GM19452 (cell line): Measurements from ENCODE around the gene FCN1.

Experiments used
- ATAC-seq: cut with Tn5 transposase; IDR thresholded peaks from one replicate; pipeline ENCODE4 v1.9.1; 2021; ENCODE audit not compliant: unreplicated experiment

Gene FCN1

DNA sequence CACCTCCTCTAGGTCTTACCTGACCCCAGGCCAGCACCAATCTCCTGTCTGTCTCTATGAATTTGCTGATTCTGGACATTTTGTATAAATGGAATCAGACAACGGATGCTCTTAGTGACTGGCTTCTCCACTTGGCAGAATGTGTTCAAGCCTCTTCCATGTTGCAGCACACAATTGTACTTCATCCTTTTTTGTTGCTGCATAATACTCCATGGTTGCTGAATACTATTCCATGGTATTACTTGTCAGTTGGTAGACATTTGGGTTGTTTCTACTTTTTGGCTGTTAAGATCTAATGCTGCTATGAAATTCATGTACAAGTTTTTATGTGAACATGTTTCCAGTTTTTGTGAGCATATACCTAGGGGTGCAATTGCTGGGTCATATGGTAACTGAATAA lies 34.3 kb upstream of the FCN1 start:
- ATAC-seq: no peak

DNA sequence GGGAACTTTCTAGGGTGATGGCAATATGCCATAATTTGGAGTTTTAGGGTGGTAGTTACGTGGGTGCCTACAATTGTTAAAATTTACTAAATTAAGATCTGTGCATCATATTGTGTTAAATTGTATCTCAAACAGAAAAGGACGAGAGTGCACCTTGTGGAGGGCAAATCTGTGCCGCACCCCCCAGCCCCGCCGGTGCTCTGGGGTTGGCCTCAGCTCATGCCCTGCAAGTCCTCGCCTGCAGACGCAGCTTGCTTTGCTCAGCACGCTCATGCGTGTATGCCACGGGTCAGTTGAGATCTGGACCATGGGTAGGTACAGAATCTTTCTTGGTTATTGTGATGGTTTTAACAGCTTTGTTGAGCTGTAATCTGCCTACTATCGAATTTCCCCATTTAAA lies 33.7 kb upstream of the FCN1 start:
- no peak for ATAC-seq

DNA sequence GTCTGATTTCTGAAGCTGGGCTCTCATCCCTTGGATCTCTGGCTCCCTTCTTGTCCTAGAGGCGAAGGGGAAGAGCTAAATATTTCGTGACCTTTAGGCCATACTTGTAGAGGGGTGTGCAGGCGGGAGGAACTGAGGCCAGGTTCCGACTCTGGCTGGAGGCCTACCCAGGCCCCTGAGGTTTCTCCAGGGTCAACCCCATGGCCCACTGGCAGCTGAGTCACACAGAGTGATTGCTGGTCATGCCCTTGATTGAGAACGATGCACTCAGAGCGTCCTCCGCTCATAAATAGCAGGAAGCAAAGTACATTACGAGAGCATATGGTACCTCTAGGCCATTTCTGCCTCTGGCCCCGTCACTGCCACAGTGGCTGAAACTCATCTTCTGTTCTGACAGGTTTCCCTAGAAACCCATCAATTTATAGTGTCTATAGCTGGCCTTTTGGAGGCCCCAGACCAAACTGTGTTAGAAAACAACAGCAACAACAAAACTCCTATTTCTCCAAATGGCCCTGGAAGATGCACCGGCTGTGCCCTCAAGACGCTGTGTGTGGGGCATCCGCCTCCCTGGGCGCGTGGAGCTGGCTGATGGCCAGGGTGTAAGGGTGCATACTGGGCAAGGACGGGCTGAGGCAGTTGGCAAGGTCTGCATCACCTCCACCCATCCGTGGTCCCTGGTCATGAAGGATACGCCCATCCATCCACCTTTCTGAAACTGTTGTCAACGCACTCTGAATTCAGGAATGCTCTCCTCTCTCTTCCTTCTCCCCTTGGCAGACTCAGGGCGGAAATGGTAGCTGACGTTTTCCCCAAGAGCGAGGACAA lies 32.9 kb upstream of the FCN1 start:
- no peak for ATAC-seq

DNA sequence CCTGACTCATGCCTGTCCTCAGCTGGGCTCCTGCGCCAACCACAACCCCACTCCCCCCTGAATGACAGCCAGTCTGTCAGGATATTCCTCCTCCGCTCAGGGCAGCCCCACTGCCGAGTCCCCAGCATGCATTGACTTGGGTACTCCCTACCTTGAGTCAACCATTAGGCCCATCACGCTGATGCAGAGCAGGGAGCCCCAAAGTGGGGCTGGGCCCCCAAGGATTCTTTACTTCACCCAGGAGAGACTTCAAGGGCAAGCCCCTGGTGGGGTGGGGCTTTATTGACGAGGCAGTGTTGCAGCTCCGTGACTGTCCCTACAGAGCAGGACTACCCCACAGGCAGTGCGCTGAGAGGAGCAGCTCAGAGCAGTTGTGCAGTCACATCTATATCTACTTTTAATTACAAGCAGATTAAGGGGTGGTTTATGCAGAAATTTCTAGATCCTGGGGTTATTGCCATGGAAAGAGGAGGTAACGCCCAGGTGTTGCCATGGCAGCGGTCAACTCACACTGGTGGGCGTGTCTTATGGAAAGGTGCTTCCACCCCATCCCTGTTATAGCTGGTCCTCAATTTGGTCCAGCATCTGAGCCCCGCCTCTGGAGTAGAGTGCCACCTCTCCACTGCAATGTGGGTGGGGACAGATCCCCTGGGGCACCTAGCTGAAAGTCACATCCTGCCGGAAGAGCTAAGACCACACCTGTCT lies 32.1 kb upstream of the FCN1 start:
- no peak for ATAC-seq

DNA sequence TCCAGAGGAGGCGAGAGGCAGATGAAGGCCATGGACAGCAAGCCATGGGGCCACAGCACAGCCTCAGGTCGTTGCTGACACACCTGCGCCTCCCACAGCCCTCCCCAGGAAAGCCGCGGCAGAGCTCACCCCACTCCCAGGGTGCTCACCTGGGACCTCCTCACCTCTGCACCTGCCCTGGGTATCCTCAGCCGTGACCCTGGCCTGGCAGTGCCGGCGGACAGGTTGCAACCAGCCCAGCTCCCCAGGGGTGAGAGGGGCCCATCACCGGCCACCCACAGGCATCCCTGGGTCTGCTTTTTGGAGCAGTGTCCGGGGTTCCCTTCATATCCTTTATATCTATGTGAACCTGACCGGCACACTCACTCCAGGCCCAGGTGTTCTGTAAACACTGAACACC lies 30.4 kb upstream of the FCN1 start:
- no peak for ATAC-seq

DNA sequence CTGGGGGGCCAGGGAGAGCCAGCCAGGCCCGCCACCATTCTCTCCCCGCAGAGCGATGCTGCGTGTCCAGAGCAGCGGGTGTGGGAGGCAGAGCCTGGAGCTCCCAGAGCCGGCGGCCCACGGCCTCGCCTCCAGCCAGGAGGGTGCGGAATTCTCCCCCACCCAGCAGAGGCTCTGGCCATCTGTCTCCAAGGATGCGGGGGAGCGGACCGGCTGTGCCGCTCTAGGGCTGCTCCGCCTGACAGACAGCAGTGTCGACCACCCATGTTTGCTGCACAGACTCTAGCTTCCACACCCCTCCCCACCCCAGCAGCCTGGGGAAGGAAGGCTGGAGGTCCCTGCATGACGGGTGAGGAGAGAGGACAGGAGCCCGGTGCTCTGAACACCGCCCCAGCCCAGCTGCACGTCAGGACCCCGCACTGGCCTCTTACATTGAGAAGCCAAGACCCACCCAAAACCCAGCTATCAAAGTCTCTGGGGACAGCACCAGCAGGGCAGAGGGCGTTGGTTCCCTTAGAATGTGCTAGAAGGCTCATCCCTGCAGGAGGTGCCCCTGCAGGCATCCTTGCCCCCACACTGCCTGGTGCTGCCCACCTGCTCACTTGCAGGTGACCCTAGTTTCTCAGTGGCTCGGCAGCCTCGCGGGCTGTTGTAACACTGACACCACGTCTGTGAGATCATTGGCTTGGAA lies 29.7 kb upstream of the FCN1 start:
- ATAC-seq: no peak

DNA sequence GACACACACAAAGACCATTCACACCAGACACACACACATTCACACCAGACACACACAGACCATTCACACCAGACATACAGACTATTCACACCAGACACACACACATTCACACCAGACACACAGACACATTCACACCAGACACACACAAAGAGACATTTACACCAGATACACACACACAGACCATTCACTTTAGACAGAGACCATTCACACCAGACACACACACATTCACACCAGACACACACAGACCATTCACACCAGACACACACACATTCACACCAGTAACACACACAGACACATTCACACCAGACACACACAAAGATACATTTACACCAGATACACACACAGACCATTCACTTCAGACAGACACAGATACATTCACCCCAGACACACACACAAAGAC lies 29.0 kb upstream of the FCN1 start:
- ATAC-seq: no peak

DNA sequence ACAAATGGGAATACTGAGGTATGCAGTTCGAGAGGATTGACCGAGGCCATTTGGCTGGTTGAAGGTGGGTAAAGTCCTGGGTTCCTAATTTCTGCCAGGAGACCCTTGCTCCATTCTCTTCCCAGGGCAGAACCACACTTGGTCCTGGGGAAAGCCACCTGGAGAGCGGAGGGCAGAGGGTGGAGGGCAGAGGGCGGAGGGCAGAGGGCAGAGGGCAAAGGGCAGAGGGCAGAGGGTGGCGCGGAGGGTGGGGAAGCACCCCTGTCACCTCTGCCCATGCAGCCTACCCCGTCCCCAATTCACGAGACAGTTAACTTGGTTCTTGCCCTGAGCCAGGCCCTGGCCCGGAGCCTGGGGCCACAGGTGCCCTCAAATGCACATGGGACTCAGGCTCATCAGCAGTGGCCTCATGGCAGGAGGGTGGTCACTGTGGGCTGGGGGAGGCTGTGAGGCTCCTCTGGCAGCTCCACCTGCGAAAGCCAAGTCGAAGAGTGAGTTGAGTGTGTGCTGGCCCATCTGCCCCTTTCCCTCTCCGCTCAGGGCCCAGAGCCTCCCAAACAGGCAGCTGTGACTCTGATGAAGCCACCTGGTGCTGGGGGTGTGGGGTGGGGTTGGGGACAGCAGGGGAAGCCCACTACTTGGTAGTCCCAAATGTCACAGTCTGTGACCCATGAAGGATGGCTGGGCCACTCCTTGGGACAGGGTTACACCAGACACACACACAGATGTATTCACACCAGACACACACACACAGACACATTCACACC lies 28.0 kb upstream of the FCN1 start:
- no peak for ATAC-seq

DNA sequence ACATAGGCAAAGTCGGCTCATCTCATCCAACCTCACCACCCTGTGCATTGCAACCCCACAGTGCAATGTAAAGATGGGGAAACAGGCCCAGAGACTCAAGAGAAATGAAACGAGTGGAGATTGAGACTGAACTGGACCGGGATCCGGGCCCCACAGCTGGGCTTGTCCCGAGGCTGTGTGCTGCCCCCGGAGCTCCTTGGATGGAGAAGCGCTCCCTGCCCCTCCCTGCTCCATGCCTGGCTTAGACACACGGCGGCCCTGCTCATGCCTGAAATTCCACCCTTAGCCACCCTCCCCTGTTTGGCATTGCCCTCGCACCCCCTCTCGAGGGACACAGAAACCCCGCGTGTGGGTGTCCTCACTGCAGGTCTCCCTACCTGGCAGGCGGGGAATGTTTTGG lies 27.2 kb upstream of the FCN1 start:
- ATAC-seq: no peak

DNA sequence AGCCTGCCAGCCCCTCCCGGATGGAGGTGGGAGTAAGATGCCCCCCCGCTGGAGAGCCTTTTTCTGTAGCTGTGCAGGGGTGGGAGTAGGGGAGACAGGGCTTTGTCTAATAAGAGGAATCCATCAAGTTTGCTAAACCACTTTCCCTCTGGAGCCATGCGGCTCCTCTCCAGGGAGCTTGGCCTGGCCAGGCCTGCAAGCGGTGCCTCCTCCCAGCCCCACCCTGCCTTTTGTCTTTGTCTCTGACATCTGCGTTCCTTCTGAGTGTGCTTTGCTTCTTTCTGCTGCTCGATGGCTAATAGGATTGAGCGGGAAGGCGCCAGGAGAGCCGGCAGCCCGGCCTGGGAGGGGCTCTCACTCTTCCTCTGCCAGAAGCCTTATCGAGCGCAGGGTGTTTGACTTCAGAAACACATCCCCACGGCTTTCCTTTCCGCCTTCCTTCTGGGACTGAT lies 26.7 kb upstream of the FCN1 start:
- ATAC-seq: no peak

DNA sequence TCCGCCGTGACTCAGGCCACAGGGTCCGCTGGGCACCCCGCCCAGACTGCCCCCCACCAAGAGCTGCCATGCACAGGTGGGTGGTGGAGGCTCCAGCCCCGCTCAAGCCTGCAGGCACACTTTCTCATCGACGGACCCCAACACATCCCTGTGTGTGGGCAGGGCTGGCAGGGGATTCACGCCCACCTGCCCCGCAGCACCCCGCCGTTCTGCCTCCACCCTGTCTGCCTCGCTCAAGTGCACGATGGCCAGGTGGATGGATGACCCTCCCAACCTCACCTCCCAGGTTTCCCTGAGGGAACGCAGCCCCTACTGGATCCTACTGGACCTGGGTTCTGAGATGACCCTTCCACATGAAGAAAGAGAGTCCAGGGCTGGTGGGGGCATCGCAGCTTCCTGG lies 26.1 kb upstream of the FCN1 start:
- ATAC-seq: no peak

DNA sequence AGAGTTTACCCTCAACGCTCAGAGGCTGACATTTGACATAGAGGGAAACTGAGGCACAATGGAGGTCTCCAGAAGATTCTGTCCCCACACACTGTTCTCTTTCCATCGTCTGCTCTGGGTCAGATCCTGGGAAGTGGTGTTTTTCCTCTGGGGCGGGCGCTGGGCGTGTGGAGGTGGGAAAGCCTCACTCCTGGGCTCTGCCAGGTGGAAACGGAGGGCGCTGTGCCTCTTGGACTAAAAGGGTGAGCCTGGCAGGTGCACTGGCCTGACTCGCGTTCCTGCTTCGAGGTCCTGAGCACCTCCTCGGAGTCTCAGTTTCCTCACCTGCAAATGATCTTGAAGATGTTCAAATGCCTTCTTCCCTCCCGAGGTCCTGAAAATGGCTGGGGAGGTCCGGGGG lies 25.7 kb upstream of the FCN1 start:
- ATAC-seq: no peak

DNA sequence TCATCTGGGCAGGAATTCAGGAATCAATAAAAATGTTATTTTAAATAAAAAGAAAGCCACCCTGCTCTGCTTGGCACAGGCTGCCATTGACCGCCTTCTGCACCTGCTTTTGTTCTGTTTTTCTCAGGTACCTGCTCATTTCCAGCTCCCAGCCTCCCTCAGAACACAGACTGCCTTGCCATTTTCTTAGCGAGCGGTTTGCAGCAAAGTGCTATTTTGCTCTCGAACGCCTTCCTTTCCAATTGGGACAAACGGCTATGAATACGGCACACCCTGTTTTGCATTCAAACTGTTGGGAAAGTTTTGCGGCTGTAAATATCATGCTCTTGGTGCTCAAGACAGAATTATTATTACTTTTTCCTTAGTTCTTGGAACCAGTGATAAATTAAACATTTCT lies 25.1 kb upstream of the FCN1 start:
- no peak for ATAC-seq

DNA sequence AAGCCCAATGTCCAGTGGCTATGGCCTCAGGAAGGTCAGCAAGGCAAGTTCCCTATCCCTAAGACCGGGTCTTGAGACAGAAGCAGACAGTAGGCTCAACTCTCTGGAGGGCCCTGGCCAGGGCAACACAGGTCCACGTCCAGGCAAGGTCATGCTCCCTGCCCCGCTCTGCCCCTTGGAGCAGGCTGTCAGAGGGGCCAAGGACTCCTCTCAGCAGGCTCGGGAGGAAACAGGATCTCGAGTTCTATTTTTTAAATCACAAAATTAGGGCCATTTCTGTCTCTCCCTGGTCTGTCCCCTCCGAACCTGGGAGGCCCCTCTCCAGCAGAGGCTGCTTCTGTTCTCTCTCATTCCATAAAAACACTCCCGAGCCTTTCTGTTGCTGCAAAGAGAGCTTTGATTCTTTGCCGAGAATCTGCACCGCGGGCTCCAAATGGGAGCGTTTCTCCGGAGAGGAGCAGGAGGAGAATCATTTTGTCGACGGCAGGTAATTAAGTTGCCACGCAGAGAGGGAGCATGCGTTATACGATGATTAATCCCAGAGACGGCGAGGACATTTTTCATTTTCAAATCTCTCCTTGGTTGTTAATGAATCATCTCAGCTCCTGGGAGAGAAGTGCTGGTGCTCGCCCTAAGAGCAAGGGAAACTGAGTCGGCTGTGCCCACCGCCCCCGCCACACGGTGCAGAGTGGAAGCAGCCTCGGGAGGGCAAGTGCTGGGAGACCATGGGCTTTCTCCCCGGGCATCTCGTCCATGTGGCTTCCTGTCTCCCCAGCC lies 24.5 kb upstream of the FCN1 start:
- ATAC-seq: no peak

DNA sequence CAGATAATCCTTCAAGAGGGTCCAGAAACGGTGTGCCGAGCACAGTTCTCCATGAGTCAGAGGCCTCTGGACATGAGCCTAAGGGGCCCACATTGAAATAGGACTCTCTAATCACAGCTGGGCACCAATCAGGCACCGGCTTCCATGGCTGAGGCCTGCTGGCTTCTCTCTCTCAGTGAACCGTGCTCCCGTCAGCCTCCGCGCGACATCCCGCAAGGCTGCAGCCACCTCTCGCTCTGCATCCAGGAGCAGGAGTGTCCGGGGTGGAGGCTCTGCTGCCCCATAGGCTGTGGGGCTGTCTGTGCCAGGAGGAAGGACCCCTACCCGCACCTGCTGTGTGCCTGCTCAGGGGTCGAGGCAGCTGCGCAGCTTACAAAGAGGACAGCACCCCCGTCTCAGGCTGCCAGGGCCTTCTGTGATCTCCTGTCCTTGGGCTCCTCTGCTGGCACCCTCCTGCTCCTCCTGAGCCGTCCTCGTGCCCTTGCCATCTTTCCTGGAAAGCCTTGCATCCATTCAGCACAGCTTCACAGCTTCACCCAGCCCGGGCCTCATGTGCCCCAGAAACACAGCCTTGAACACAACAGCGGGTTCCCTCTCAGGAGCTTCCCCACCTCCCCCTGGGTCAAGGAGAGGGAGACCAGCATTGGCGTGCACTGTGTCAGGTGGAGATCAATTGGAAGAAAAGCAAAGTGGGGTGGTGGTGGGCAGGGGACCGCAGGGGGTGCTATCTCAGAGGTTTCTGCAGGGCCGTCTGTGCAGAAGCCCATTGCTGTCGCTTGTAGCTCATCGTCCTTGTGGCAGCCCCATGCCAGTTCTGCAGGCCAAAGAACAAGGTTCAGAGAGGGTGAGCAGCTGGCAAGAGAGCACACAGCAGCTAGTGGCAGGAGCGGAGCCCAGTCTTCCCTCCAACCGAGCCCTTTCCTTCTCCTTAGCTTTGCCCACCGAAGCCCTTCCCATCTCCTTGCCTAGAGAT lies 22.8 kb upstream of the FCN1 start:
- no peak for ATAC-seq

DNA sequence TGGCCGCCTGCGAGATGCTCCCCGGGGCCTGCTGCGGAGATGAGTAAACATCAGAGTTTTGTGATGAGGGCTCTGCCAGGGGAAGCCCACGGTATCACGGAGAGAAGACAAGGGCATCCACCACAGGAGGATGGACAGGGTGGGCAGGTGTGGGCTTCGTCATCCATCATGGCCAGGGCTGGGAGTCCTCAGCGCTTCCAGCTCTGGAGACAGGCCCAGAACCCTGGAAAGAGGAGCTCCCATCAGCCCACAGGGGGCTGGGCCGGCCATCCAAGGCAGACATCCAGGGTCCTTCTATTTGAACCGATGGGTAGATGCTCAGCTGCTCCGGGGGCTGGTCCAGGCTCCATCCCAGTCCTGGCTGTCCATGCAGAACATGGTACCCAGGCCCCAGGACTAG lies 22.1 kb upstream of the FCN1 start:
- no peak for ATAC-seq

DNA sequence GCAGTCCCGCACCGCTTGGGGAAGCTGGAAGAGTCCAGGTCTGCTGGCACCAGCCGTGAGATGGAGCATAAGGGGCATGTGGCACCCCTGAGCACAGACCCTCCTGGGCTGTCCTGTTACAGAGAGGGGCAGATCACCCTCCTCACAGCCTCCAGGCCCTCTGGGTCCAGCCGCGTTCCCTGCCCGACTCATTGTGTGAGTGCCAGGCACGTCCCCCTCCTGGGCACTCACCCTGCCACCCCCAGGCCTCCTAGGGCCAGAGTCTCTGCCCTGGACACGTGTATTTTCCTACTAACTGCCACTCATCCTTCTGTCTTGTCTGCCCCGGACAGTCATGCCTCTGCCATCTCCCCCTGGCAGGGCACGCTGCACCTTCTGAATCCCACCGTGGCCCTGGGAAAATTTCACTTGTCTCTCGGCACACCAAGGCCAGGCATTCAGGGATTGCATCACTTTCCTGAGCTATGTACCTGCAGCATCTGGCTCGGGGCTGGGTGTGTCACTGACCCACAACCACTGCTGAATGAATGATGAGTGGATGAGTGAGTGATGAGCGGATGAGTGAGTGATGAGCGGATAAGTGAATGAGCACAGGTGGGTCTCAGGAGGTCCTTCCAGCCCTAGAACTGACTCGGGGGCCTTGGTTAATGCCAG lies 21.5 kb upstream of the FCN1 start:
- ATAC-seq: no peak

DNA sequence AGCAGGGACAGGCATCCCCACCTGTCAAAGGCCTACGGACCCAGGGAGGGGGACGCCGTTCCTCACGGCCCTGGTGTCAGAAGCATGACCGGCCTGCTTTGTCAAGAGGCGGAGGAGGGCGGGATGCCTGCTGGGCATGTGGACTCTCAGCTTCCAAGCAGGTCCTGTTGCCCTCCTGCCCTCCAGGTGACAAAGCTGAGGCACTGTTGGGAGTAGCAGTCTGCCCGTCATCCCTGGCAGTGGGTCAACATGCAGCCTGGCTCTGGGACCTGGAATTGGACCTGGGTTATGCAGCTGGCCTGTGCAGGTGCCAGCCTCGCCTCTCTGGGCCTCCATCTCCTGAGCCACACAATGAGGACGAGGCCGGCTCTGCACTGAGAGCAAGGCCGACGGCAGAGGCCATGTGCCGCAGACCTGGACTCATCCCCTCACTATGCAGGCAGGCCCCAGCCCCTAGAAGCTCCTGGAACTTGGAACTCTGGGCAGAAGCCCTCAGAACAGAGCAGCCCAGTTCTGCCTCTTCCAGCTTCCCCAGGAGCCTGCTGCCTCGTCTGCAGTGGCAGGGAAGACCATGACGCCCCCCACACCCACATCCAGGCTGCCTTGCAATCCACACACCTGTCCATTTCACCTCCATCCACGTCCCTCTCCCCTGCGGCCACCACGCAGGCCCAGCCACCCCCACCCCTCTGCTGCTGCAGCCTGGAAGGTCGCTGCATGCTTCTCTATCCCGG lies 20.8 kb upstream of the FCN1 start:
- ATAC-seq: no peak
